WERI-Rb-1 (cell line): ENCODE results near the gene RASL10B.
A peak's percentile ranks its signal among the peaks of the same experiment; 100 is the strongest.

Experiments
- DNase-seq: peaks from one replicate; pipeline ENCODE4 v3.0.0-alpha.2; 2020
- H3K27ac ChIP-seq: fragments of 250-450 bp; sonication (Bioruptor Pico); 2 replicates; pipeline ENCODE4 v1.5.1; 2020; ENCODE audit warnings: mild to moderate bottlenecking, moderate library complexity
- H3K27me3 ChIP-seq: fragments of 250-450 bp; sonication (Bioruptor Pico); 2 replicates; pipeline ENCODE4 v1.5.1; 2021; ENCODE audit warnings: mild to moderate bottlenecking, low read depth, moderate library complexity; ENCODE audit not compliant: insufficient read depth, severe bottlenecking
- H3K36me3 ChIP-seq: fragments of 250-450 bp; sonication (Bioruptor Pico); 2 replicates; pipeline ENCODE4 v1.5.1; 2020; ENCODE audit warnings: mild to moderate bottlenecking, moderate library complexity
- H3K4me3 ChIP-seq: 2 replicates; pipeline ENCODE4 v1.5.1; 2011; ENCODE audit warnings: low read depth, mild to moderate bottlenecking, control low read depth, low read length
- H3K9me3 ChIP-seq: fragments of 250-450 bp; sonication (Bioruptor Pico); 2 replicates; pipeline ENCODE4 v1.5.1; 2021; ENCODE audit warnings: mild to moderate bottlenecking, moderate library complexity; ENCODE audit not compliant: severe bottlenecking
- TF ChIP-seq, protein P1 (sequence below): IDR thresholded peaks from 2 replicates; pipeline ENCODE4 v1.5.1; 2011; ENCODE audit warnings: low read depth, mild to moderate bottlenecking, control low read depth, inconsistent platforms, low read length

The RASL10B gene

DNA sequence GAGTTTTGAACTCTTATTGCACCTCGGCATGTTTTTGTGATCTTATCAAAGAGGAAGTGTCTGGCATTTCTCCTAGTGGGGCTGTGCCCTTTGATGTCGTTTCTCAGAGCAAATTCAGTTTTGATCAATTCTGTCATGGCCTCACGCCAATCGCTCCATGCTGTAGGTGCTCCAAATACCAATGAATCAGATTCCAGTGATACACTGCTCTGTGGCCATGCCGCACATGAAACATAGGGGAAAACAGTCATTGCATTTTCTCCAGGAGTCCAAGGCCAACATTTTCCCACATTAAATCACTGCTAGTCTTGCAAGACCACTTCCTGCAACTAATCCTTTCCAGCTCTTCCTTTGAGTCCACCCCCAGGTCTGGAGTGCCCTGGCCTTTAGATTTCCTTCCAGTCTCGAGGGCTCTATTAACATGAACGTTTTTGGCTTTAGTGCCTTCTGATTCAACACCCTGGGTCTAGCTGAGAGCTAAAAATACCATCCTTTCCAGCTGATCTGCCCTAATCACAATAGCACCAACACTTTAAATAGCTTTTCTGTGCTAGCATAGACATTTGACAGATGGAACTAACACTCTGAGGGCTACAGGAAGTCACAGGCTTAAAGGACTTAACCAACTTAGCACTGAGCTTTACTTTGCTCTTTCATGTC is 18.2 kb upstream of the RASL10B start:
- peak; percentile 76 for DNase-seq
- Histone ChIP-seq H3K27me3 (no peaks in the 10 kb centered on the region), H3K27ac (peak overlapping the region; percentile 40), H3K4me3 (peak overlapping the region; percentile 13), H3K9me3 (no peaks in the 10 kb centered on the region), H3K36me3 (peaks cover 30% of the 10 kb centered on the region)
- TF ChIP-seq, protein P1, sequence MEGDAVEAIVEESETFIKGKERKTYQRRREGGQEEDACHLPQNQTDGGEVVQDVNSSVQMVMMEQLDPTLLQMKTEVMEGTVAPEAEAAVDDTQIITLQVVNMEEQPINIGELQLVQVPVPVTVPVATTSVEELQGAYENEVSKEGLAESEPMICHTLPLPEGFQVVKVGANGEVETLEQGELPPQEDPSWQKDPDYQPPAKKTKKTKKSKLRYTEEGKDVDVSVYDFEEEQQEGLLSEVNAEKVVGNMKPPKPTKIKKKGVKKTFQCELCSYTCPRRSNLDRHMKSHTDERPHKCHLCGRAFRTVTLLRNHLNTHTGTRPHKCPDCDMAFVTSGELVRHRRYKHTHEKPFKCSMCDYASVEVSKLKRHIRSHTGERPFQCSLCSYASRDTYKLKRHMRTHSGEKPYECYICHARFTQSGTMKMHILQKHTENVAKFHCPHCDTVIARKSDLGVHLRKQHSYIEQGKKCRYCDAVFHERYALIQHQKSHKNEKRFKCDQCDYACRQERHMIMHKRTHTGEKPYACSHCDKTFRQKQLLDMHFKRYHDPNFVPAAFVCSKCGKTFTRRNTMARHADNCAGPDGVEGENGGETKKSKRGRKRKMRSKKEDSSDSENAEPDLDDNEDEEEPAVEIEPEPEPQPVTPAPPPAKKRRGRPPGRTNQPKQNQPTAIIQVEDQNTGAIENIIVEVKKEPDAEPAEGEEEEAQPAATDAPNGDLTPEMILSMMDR = no peak

DNA sequence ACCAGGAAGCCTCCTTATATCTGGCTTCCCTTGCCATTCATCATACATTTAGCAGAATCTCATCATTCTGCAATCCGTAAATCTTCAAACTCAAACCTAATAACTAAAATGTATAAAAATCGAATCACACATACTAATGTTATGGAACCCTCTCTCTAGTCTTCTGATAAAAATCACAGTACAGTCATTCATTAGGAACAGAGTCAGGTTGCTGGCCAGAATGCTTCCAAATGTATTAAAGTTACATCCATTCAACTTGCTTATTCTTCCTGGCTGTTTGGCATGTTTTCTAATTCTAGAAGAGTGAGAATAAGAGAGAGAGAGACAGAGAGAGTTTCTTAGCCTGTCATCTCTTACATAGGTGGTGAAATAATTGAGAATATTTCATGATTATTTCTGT is 16.5 kb upstream of the RASL10B start:
- no peak for DNase-seq
- H3K27ac ChIP-seq = peak overlapping the region; percentile 5; the same call in 1 of the 2 replicates
- H3K27me3 ChIP-seq = no peaks in the 10 kb centered on the region
- H3K9me3 ChIP-seq = no peaks in the 10 kb centered on the region
- TF ChIP-seq, protein P1 = no peak
- no peak overlapping the region for H3K4me3 ChIP-seq
- peaks cover 31% of the 10 kb centered on the region for H3K36me3 ChIP-seq

DNA sequence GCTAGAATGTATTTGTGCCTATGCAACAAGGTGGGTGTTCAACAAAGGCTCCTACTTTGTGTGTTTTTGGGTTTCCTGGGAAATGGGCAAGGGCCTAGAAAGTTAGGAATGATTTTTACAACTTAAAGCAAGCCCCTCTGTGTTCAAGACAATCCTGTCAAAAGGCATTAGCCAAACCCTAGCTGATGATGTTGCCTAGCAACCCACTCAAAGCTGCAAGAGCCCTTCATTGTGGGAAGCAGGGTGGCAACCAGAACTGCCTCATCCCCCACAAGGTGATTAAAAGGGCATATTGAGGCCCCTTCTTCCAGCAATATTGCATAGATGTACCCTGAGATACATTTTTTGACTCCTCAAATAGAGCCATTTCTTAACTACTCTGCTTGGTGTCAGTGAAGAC is 16.0 kb upstream of the RASL10B start:
- peak; percentile 74 for DNase-seq
- Histone ChIP-seq H3K27ac (no peak overlapping the region), H3K4me3 (no peak overlapping the region), H3K36me3 (peaks cover 27% of the 10 kb centered on the region), H3K27me3 (no peaks in the 10 kb centered on the region), H3K9me3 (no peaks in the 10 kb centered on the region)
- TF ChIP-seq, protein P1 = no peak

DNA sequence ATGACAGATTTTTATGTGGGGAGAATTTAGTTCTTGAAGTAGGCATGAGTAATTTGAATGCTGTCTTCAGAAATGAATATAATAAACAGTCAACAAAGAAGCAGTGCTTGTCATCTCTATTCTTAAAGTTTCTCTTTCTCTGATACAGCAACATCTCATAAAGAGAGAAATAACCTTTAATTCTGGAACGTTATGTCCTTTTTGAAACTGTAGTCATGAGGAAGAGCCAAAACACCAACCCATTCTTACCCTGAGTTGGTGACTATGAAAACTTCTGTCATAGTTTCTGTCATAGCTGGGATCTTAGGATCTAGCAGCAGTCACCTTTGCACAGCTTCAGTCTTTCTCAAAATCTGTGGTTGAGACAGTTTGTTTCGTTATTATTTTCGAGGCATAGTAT is 15.3 kb upstream of the RASL10B start:
- Histone ChIP-seq H3K36me3 (peaks cover 22% of the 10 kb centered on the region), H3K27me3 (no peaks in the 10 kb centered on the region), H3K4me3 (no peak overlapping the region), H3K27ac (no peak overlapping the region), H3K9me3 (no peaks in the 10 kb centered on the region)
- TF ChIP-seq, protein P1 = no peak
- no peak for DNase-seq

DNA sequence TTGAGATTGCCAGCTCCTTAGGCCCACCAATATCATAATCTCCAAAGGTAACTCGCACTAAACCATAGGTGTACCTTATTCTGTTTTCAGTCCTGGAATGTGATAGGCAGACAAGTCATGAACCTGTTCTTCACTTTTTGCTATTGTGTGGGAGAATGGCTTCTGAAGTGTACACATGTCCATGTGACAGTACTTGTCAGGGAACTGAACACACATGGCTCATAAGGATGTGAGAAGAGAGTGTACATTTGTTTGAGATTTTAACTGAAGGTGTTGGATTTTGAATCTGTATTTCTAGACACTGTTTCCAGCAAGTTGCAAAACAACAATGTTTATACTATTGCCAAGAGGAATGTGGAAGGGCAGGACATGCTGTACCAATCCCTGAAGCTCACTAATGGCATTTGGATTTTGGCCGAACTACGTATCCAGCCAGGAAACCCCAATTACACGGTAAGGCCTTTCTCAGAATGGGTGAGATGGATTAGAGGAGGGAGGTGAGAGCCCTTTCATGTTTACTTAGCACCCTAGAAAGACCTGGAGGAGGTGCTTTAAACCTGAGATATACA is 14.5 kb upstream of the RASL10B start:
- Histone ChIP-seq H3K36me3 (peaks cover 26% of the 10 kb centered on the region), H3K27ac (no peak overlapping the region), H3K27me3 (no peaks in the 10 kb centered on the region), H3K9me3 (no peaks in the 10 kb centered on the region), H3K4me3 (no peak overlapping the region)
- no peak for DNase-seq
- TF ChIP-seq, protein P1 = no peak
